GM21619 (cell line): ENCODE results near the gene ADAMTS9.

Source experiments
- ATAC-seq: cut with Tn5 transposase; IDR thresholded peaks from one replicate; pipeline ENCODE4 v1.9.1; 2021; ENCODE audit not compliant: unreplicated experiment

Gene ADAMTS9

DNA sequence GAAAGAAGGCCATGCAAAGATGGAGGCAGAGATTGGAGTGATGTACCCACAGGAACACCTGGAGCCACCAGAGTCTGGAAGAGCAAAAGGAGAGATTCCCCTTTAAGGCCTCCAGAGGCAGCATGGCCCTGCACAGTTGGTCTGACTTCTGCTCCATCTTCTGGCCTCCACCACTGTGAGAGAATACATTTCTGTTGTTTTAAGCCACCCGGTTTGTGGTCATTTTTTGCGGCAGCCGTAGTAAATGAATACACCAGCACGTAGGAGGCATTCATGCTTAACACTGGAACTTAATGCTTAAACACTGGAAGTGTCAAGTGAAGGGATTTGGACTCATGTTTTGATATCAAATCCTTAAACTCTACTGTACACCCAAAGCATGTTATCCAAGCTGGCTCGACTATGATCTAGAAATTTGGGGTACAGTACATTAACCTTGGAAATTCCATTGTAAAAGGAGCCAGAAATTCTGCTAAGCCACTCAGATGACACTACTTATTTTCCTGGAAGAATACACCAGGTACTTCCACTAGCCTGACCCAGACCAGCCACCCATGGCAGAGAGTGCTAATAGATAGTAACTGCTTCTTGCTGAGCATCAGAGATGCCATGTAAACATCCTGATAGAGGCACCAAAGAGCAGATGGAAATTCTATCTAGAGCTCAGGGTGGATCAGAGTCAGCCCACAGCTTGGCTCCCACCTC is 190.9 kb downstream of the ADAMTS9 start:
- no peak for ATAC-seq

DNA sequence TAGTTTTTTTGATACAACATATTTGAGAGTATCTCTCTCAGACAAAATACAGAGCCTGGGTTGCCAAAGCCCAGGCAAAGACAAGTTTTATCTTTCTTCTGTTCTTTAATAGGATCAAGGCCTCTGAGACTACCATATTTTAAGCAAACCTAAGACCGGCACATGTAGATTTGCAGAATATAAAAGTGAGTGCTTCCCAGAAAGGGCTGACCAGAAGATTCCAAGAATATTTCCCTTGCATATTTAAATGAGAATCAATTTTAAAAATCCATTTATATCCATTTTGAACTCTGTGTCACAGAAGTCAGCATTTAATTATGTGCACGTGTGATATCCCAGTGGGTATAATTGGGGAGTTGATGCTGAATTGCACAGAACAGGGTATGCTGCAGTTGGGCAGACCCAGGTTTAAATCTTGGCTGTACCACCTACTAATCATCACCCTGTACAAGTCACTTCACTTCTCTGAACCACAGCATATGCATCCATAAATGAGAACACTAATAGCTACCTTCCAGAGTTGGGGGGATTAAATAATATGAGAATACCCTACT is 191.9 kb downstream of the ADAMTS9 start:
- no peak for ATAC-seq

DNA sequence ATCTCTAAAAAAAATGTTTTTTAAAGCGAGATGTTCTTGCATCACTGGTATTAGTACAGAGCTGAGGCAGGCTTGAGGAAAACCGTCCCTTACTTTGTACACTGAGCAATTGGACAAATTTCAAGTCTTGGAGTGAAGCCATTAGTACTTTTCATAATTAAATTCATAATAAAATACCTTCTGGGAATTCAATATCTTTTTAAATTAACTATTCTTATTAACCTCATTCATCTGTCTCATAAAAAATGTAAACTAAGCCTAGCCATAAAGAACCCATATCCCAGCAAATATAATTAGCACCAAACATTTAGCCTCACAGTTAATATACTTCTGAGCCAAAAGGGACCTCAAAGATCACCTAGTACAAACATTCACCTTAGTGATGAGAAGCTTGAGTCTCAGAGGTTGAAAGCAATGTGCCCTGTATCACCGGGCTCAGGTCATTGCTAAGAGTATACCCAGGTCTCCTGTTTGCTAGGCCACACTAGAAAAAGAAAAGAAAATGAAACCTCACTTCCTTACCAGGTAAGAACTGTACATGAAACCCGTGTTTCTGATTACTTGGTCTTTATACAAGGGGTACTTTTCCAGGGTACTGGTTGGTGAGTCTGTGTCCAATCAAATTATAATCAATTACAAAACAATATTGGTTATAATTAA is 192.5 kb downstream of the ADAMTS9 start:
- no peak for ATAC-seq

DNA sequence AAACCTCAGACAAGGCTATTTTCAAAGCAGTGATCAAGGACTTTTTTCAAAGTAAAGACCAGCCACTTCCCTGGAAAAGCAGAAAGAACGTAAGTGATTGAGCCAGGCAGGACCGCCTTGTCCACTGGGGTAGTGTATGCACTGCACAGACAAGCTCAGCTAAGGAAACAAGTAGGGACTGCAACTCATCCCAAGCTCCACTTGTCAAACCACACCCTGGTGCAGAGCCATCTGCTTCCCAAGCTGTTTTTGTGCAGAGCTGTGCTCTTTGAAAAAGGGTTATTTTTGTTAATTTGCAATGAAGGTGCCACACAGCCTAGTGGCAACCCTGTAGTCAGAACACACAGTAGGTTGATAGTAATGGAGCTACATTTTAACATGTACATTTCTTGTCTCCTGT is 193.3 kb downstream of the ADAMTS9 start:
- ATAC-seq = no peak

DNA sequence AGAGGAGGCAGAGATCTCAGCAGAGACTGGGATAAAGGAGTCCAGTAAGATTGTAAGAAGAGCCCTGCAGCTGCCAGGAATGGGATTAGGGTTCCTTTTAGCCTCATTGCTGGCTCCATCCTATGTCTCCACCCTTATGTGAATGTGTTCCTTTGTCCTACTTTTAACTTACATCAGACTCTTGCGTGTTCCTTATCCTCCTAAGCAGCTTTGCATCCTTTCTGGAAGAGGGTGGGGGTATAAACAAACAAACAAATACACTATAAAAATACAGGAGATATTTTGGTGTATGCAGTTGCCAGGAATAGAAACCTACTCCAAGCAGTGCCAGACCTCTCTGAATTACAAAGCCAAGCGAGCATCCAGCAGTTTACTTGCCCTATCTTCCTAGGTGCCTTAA is 194.7 kb downstream of the ADAMTS9 start:
- ATAC-seq = no peak

DNA sequence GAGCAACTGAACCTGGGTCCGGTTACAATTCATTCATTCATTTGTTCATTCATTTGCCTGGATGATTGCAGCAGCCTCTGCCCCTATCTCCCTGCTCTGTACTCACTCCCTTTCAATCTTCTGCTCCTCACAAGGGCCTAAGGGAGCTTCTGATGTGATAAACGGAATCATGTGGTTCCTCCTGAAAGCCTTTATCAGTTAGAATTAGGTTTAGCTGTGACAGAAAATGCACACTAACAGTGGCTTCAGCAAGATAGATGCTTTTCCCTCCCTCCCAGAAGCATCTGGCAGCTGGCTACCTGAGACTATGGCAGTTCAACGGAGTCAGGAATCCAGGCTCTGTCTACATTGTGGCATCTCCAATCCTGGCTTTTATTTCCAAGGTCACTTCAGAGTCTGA is 196.0 kb downstream of the ADAMTS9 start:
- no peak for ATAC-seq

DNA sequence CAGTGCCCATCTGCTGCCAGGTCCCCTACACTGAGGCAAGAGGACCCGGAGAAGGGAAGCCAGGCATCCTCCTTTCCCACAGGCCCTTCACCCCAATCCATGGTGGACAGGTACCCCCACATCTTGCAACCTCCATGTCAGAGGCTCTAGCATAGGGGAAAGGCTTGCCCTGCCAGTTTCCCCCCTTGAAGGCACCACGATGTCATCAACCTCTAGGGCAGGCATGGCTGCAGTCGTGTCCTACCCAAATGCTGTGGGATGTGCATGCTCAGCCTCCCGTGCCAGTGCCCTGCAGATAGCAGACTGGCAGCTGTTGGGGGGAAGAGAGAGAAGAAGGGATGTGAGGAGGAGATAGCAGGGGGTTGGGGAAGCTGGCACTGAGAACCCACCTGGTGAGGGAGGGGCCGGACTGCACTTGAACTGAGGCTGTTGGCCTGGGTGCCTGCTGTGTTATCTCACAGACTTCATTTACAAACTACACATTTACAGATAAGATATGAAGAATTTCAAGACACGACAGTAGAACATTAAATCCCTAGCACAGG is 197.5 kb downstream of the ADAMTS9 start:
- ATAC-seq = no peak

- ATAC-seq = no peak
These were observed 198.3 kb downstream of the ADAMTS9 start for GRCh38 chr3:64489361-64490044.

- ATAC-seq = no peak
These were observed 198.9 kb downstream of the ADAMTS9 start for GRCh38 chr3:64488939-64489338.

- ATAC-seq = peak; percentile 97
These were observed 203.4 kb downstream of the ADAMTS9 start for GRCh38 chr3:64484289-64484992.

GRCh38 chr3:64483467-64483866 is 204.3 kb downstream of the ADAMTS9 start:
- ATAC-seq = no peak

GRCh38 chr3:64475037-64475436 is 212.8 kb downstream of the ADAMTS9 start:
- no peak for ATAC-seq

- ATAC-seq = no peak
These were observed 214.3 kb downstream of the ADAMTS9 start for GRCh38 chr3:64473466-64473865.

GRCh38 chr3:64470436-64470835 is 217.4 kb downstream of the ADAMTS9 start:
- ATAC-seq = no peak

DNA sequence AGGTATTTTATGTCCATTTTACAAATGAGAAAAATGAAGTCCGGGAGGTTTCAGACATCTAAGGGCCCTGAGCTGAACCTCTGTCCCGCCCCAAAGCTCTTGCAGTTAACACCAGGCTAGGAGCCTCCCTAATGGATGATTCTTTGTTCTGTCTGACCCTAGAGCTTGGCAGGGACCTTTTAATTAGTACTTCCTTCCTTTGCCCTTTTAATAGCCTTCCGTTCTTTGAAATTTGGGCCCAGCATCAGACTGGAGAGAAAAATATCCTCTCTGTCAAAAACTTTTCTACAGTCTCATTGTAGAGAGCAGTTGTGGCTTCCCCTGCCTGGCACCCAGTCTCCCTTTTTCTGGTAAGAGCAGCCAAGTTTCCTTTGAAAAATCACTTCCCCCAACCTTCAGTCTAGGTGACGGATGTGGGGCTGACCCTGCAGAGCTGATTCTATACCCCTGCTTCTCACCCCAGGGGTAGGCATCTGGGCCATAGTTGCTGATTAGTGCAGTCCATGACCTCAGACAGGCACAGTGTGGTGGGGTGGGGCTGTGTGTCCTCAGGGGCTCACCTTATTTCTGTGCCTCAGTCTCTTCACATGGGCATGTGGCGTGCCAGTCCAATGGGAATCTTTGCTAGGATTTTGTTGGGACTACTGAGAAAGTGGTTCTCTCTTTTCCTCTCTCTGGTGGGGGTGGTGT is 220.4 kb downstream of the ADAMTS9 start:
- no peak for ATAC-seq
